Ascending aorta (tissue), 2 donors: ENCODE results near the gene TLCD3B. TPM values are rescaled to one million over a fixed set of nuclear protein-coding genes. Genes with fewer than 3 reads are reported as not detected.
"Not testable (repeated sequence)": the region's sequence is repeated elsewhere in the genome, so short reads cannot be mapped to it uniquely, and the experiment has no call there.

ENCODE experiments used
- DNase-seq, 2 donors: peaks; one replicate each; pipeline ENCODE4 v3.0.0-alpha.2; 2019; ENCODE audit warnings: low spot score in 2 of 2
- H3K27ac ChIP-seq, 2 donors: fragments of 200-600 bp; sonication (generic); one replicate each; pipeline ENCODE4 v1.5.1; 2016 to 2017; ENCODE audit warnings: mild to moderate bottlenecking in 1 of 2
- H3K27me3 ChIP-seq: fragments of 200-600 bp; sonication (generic); one replicate; pipeline ENCODE4 v1.5.1; 2017
- H3K36me3 ChIP-seq, 2 donors: fragments of 200-600 bp; sonication (generic); one replicate each; pipeline ENCODE4 v1.5.1; 2016
- H3K4me1 ChIP-seq, 2 donors: fragments of 200-600 bp; sonication (generic); one replicate each; pipeline ENCODE4 v1.5.1; 2016 to 2017; ENCODE audit warnings: mild to moderate bottlenecking in 1 of 2
- H3K4me3 ChIP-seq, 2 donors: fragments of 200-600 bp; sonication (generic); one replicate each; pipeline ENCODE4 v1.5.1; 2016 to 2017; ENCODE audit warnings: mild to moderate bottlenecking in 1 of 2
- H3K9me3 ChIP-seq, 2 donors: fragments of 200-600 bp; sonication (generic); one replicate each; pipeline ENCODE4 v1.5.1; 2016
- intact Hi-C: fragments of 100-400 bp; cut with DNase I; formaldehyde crosslinking; loops from one replicate; pipeline ENCODE4 v1.15.1; 2023
- total RNA-seq: library from RNA; depleted of rRNA; stranded (reverse); fragments of >200 nt; gene quantifications from one replicate; pipeline ENCODE4 v1.1.0, GENCODE V29; 2016
- TF ChIP-seq, protein P1 (sequence below), 3 experiments: fragments of 200-600 bp in 2 of 3; fragments of 450-650 bp in 1 of 3; sonication (generic) in 2 of 3; IDR thresholded peaks; one replicate each; pipeline ENCODE4 v1.5.1; 2016 to 2019; ENCODE audit warnings: antibody characterized with exemption in 3 of 3, mild to moderate bottlenecking in 1 of 3, moderate library complexity in 1 of 3

TLCD3B gene
- total RNA-seq, 1 donor from 2014 or later, result not detected

DNA sequence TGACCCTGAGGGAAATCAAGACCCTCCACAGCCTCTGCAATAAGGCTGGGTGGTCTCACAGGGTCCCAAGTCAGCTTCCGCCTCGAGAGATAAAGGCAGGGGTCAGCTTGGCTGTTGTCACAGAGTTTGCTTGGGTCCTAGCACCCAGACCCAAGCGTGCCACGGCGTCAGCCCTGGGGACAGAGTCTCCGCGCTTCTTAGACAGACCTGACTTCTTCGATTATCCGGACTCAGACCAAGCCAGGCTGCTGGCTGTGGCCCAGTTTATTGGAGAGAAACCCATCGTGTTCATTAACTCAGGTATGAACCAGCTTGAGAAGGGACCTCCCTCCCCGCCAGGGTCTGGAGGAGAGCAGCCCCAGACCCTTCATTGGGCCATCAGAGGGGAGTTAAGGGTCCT is 7.5 kb downstream of the TLCD3B start:
- Histone ChIP-seq H3K27me3 (peaks cover under 1% of the 10 kb centered on the region), H3K27ac (no peak overlapping the region), H3K36me3 (no peaks in the 10 kb centered on the region), H3K4me3 (no peak overlapping the region), H3K9me3 (no peaks in the 10 kb centered on the region), H3K4me1 (no peaks in the 10 kb centered on the region)
- no peak for DNase-seq
- TF ChIP-seq, protein P1, sequence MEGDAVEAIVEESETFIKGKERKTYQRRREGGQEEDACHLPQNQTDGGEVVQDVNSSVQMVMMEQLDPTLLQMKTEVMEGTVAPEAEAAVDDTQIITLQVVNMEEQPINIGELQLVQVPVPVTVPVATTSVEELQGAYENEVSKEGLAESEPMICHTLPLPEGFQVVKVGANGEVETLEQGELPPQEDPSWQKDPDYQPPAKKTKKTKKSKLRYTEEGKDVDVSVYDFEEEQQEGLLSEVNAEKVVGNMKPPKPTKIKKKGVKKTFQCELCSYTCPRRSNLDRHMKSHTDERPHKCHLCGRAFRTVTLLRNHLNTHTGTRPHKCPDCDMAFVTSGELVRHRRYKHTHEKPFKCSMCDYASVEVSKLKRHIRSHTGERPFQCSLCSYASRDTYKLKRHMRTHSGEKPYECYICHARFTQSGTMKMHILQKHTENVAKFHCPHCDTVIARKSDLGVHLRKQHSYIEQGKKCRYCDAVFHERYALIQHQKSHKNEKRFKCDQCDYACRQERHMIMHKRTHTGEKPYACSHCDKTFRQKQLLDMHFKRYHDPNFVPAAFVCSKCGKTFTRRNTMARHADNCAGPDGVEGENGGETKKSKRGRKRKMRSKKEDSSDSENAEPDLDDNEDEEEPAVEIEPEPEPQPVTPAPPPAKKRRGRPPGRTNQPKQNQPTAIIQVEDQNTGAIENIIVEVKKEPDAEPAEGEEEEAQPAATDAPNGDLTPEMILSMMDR (IDR thresholded peaks at IDR 0.05), result no peak
- intact Hi-C loops, result no loop called here

DNA sequence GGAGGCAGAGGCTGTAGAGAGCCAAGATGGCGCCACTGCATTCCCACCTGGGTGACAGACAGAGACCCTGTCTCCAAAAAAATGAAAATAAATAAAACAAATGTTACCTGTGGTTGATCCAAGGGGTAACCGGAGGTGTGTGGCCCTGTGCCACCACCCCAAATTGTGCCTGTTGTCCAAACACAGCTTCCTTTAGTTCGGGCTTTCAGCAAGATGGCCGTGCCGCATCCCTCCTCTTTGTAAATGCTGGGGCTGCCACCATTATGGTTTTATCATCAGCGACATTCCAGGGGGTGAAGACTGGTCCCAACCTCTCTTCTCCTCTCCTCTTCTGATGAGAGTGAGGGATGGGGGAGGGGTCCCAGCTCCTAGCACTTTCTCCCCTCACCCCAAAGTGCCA is 8.2 kb downstream of the TLCD3B start, which contains the start of gene C16orf92:
C16orf92 (plus strand) TSS at position 312 of the 400 bp plus-strand sequence. CDS start 143 bp downstream, outside the sequence.
- Histone ChIP-seq H3K9me3 (no peaks in the 10 kb centered on the region), H3K4me1 (no peaks in the 10 kb centered on the region), H3K27me3 (no peaks in the 10 kb centered on the region), H3K4me3 (no peak within 1 kb of the TSS), H3K36me3 (no peaks in the 10 kb centered on the region), H3K27ac (no peak within 1 kb of the TSS)
- intact Hi-C loops, result no loop called here
- no peak for DNase-seq
- TF ChIP-seq, protein P1 (IDR thresholded peaks at IDR 0.05), result no peak

DNA sequence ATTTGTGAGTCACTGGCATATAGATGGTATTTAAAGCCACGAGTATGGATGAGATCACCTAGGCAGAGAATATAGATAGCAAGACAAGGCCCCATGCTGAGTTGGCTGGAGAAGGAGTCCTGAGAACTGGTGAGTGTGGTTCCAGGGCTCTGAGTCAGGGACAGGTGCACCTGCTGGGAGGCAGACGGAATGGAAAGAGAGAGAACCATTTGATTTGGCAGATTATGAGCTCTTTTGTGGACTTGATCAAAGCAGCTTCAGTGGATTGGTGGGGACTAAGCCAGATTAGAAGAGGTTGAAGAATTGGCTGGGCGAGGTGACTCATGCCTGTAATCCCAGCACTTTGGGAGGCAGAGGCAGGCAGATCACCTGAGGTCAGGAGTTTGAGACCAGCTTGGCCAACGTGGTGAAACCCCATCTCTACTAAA is 12.3 kb downstream of the TLCD3B start:
- Histone ChIP-seq H3K36me3 (no peaks in the 10 kb centered on the region), H3K4me1 (no peaks in the 10 kb centered on the region), H3K27me3 (no peaks in the 10 kb centered on the region), H3K9me3 (no peaks in the 10 kb centered on the region), H3K4me3 (no peak overlapping the region), H3K27ac (no peak overlapping the region)
- intact Hi-C loops, result no loop called here
- TF ChIP-seq, protein P1 (IDR thresholded peaks at IDR 0.05), result no peak
- DNase-seq, result no peak

DNA sequence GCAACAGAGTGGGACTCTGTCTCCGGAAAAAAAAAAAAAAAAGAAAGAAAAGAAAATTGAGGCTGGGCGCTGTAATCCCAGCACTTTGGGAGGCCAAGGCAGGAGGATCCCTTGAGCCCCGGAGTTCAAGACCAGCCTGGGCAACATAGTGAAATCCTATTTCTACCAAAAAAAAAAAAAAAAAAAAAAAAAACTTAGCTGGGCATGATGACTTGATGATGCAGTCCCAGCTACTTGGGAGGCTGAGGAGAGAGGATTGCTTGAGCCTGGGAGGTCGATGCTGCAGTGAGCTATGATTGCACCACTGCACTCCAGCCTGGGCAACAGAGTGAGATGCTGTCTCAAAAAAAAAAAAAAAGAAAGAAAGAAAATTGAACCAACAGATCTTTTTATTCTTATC is 13.1 kb downstream of the TLCD3B start:
- intact Hi-C loops, H3K36me3 ChIP-seq, H3K4me3 ChIP-seq, H3K27ac ChIP-seq, H3K27me3 ChIP-seq, H3K4me1 ChIP-seq, H3K9me3 ChIP-seq, DNase-seq: not testable (repeated sequence)

DNA sequence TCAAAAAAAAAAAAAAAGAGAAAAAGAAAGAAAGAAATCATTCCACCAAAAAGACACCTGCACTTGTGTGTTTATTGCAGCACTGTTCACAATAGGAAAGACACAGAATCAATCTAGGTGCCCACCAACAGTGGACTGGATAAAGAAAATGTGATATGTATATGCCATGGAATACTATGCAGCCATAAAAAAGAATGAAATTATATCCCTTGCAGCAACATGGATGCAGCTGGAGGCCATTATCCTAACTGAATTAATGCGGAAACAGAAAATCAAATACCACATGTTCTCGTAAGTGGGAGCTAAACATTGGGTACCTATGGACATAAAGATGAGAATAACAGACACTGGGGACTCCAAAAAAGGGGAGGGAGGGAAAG is 13.8 kb downstream of the TLCD3B start:
- intact Hi-C loops, result no loop called here
- no peak overlapping the region for H3K4me3 ChIP-seq
- DNase-seq, result no peak
- H3K36me3 ChIP-seq, result no peaks in the 10 kb centered on the region
- H3K27me3 ChIP-seq, result no peaks in the 10 kb centered on the region
- TF ChIP-seq, protein P1 (IDR thresholded peaks at IDR 0.05), result no peak
- H3K27ac ChIP-seq, result no peak overlapping the region
- H3K9me3 ChIP-seq, result no peaks in the 10 kb centered on the region
- no peaks in the 10 kb centered on the region for H3K4me1 ChIP-seq

DNA sequence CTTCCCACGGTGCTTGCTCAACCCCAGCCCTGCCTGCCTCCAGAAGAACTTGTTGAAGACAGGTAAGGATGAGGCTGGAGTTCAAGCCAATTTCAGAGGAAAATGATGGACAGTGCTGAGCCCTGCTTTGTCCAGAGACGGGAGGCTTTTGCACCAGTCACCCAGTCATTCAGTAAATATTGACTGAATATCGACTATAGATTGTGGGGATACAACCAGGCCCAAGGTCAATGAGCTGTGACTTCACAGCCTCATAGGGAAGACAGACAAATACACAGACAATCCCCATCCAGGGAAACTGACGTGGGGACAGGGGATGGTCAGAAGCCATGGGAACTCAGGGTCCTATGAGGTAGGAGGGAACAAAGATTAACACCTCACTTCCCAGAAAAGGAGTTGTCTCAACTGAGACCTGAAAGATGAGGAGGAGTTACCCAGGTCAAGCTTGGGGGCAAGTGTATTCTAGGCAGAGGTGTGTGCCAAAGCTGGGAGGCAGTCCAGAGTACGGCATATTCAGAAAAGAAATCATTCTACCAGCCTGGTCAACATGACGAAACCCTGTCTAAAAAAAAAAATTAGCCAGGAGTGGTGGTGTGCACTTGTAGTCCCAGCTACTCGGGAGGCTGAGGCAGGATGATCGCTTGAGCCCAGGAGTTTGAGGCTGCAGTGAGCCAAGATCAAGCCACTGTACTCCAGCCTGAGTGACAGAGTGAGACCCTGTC is 14.4 kb downstream of the TLCD3B start:
- intact Hi-C loops, result no loop called here
- Histone ChIP-seq H3K4me3 (no peak overlapping the region), H3K27me3 (no peaks in the 10 kb centered on the region), H3K4me1 (no peaks in the 10 kb centered on the region), H3K36me3 (no peaks in the 10 kb centered on the region), H3K9me3 (no peaks in the 10 kb centered on the region), H3K27ac (no peak overlapping the region)
- TF ChIP-seq, protein P1 (IDR thresholded peaks at IDR 0.05), result no peak
- no peak for DNase-seq

DNA sequence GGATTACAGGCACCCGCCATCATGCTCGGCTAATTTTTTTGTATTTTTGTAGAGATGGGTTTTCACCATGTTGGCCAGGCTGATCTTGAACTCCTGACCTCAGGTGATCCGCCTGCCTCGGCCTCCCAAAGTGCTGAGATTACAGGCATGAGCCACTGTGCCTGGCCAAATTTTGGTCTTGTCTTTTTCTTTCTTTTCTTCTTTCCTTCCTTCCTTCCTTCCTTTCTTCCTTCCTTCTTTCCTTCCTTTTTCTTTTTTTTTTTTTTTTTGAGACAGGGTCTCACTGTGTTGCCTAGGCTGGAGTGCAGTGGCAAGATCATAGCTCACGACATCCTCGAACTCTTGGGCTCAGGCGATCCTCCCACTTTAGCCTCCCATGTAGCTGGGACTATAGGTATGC is 15.6 kb downstream of the TLCD3B start:
- Histone ChIP-seq H3K27me3 (peaks cover 12% of the 10 kb centered on the region), H3K4me1 (peaks cover 8 to 11% of the 10 kb centered on the region in 2 donors)
- intact Hi-C loops, DNase-seq, H3K27ac ChIP-seq, H3K36me3 ChIP-seq, H3K4me3 ChIP-seq, H3K9me3 ChIP-seq: not testable (repeated sequence)

DNA sequence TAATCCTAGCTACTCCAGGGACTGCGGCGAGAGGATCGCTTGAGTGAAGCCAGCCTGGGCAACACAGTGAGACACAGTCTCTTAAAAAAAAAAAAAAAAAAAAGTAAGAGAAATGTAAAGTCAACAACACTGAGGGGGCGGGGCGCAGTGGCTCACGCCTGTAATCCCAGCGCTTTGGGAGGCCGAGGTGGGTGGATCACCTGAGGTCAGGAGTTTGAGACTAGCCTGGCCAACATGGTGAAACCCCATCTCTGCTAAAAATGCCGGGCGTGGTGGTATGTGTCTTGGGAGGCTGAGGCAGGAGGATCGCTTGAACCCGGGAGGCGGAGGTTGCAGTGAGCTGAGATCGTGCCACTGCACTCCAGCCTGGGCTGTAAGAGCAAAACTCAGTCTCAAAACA is 18.5 kb downstream of the TLCD3B start:
- H3K4me1 ChIP-seq, result peaks cover 8 to 12% of the 10 kb centered on the region in 2 donors
- H3K27ac ChIP-seq, H3K4me3 ChIP-seq, H3K9me3 ChIP-seq, H3K36me3 ChIP-seq, DNase-seq, intact Hi-C loops: not testable (repeated sequence)
- H3K27me3 ChIP-seq, result peaks cover 13% of the 10 kb centered on the region
